Smooth muscle cell (in vitro differentiated cells): ENCODE measurements around the gene ARL13B. TPM values are rescaled to one million over a fixed set of nuclear protein-coding genes. Genes with fewer than 3 reads are reported as not detected.
A peak's percentile ranks its signal among the peaks of the same experiment; 100 is the strongest.

Experiments
- DNase-seq: peaks from one replicate; lab custom pipeline; 2025; ENCODE audit not compliant: unreplicated experiment; lab: John Stamatoyannopoulos, UW
- H2AFZ ChIP-seq: fragments of 200-600 bp; sonication (generic); 2 replicates; pipeline ENCODE4 v1.6.0; 2016; ENCODE audit warnings: antibody characterized with exemption, low read depth, mild to moderate bottlenecking
- H3F3A ChIP-seq: fragments of 200-600 bp; sonication (generic); 2 replicates; pipeline ENCODE4 v1.6.0; 2017; ENCODE audit warnings: antibody characterized with exemption, low read depth
- H3K27ac ChIP-seq: fragments of 200-600 bp; sonication (generic); 2 replicates; pipeline ENCODE4 v1.5.1; 2016; ENCODE audit warnings: low read depth, mild to moderate bottlenecking
- H3K27me3 ChIP-seq: fragments of 200-600 bp; sonication (generic); 2 replicates; pipeline ENCODE4 v1.6.1; 2016; ENCODE audit warnings: low read depth, mild to moderate bottlenecking
- H3K36me3 ChIP-seq: fragments of 200-600 bp; sonication (generic); 2 replicates; pipeline ENCODE4 v1.5.1; 2016; ENCODE audit warnings: low read depth
- H3K4me1 ChIP-seq: fragments of 200-600 bp; sonication (generic); 2 replicates; pipeline ENCODE4 v1.5.1; 2016; ENCODE audit warnings: low read depth
- H3K4me2 ChIP-seq: fragments of 200-600 bp; sonication (generic); 2 replicates; pipeline ENCODE4 v1.6.0; 2016; ENCODE audit warnings: mild to moderate bottlenecking
- H3K4me3 ChIP-seq: fragments of 200-600 bp; sonication (generic); 2 replicates; pipeline ENCODE4 v1.5.1; 2016; ENCODE audit warnings: mild to moderate bottlenecking
- H3K79me2 ChIP-seq: fragments of 200-600 bp; sonication (generic); 2 replicates; pipeline ENCODE4 v1.6.0; 2016; ENCODE audit warnings: low read depth, mild to moderate bottlenecking
- H3K9ac ChIP-seq: fragments of 200-600 bp; sonication (generic); 2 replicates; pipeline ENCODE4 v1.6.0; 2016; ENCODE audit warnings: low read depth
- H3K9me3 ChIP-seq: fragments of 200-600 bp; sonication (generic); replicated peaks from 2 replicates; pipeline ENCODE4 v1.5.1; 2016; ENCODE audit warnings: low read depth
- H4K20me1 ChIP-seq: fragments of 200-600 bp; sonication (generic); 2 replicates; pipeline ENCODE4 v1.6.0; 2016; ENCODE audit warnings: low read depth
- CTCF ChIP-seq: fragments of 200-600 bp; sonication (generic); IDR thresholded peaks from 2 replicates; pipeline ENCODE4 v1.5.1; 2017; ENCODE audit warnings: borderline replicate concordance, mild to moderate bottlenecking, antibody characterized with exemption; ENCODE audit not compliant: insufficient read depth, poor library complexity, severe bottlenecking
- WGBS: methylation state at CpG from one replicate; pipeline ENCODE4 v1.1.7; 2016; ENCODE audit warnings: low lambda C conversion rate; 5-methylcytosine and 5-hydroxymethylcytosine counted together
- polyA plus RNA-seq: library from polyadenylated mRNA; unstranded; fragments of >200 nt; fragmentation: Nextera tagmentation; extraction: Ambion mirVana; gene quantifications from 2 replicates; pipeline ENCODE4 v1.2.1, GENCODE V29; 2016
- total RNA-seq: library from RNA; depleted of rRNA; stranded (reverse); fragments of >200 nt; gene quantifications from 2 replicates; pipeline ENCODE4 v1.2.3, GENCODE V29; 2014

Gene ARL13B
- total and polyA plus RNA-seq, 2 experiments from 2014 or later, result 8.6 to 14.0 TPM

- Histone ChIP-seq H3K27me3 (no peaks in the 10 kb centered on the region), H3K9me3 (no peaks in the 10 kb centered on the region), H2AFZ (no peak overlapping the region), H3K9ac (no peak overlapping the region), H3K4me2 (no peak overlapping the region), H3K36me3 (no peaks in the 10 kb centered on the region), H4K20me1 (no peaks in the 10 kb centered on the region), H3K79me2 (peaks cover 22% of the 10 kb centered on the region), H3K4me1 (peaks cover 15% of the 10 kb centered on the region), H3K27ac (no peak overlapping the region), H3K4me3 (no peak overlapping the region), H3F3A (no peaks in the 10 kb centered on the region)
- WGBS, result 81% methylated on average over 1 of the region's 1 CpG
- TF ChIP-seq CTCF, result no peak
- DNase-seq, result no peak
Observed at GRCh38 chr3:94065819-94066480, 86.0 kb downstream of the ARL13B start.

GRCh38 chr3:94066506-94067500 is 86.8 kb downstream of the ARL13B start:
- H3K4me3 ChIP-seq, result no peak overlapping the region
- H3K9me3 ChIP-seq, result no peaks in the 10 kb centered on the region
- H3K4me2 ChIP-seq, result no peak overlapping the region
- no peak overlapping the region for H2AFZ ChIP-seq
- no peak overlapping the region for H3K9ac ChIP-seq
- WGBS, result 93% methylated on average over 6 of the region's 6 CpGs
- H3F3A ChIP-seq, result no peaks in the 10 kb centered on the region
- H3K27me3 ChIP-seq, result no peaks in the 10 kb centered on the region
- no peak overlapping the region for H3K27ac ChIP-seq
- peaks cover 25% of the 10 kb centered on the region for H3K79me2 ChIP-seq
- no peak for TF ChIP-seq CTCF
- no peaks in the 10 kb centered on the region for H4K20me1 ChIP-seq
- DNase-seq, result no peak
- peaks cover 11% of the 10 kb centered on the region for H3K4me1 ChIP-seq
- no peaks in the 10 kb centered on the region for H3K36me3 ChIP-seq

DNA sequence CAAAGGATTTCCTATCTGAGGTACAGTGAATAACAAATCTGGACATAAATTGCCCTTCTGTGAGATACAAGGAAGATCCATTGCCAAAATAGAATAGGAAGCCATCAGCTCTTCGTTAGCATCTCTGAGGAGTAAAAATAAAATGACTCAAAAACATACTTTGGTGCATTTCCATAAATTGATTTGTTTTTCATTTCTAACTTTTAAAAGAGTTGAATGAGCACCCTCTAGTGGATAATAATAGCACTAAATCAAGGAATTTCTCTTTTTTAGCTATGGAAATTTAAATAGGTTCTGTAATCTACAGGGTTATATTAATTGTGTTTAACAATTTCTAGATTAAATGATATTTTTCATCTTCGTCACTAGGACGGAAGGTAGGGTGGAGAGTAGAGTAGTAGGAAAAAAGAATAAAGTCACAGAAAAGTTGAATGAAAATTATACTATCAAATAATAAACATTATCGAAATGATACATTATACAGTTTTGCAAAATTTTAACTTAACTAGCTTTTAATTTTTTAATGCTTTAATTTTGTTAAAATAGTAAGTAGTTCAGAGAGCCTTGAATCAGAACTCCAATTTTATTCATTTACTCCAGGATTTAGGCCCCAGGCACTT is 89.3 kb downstream of the ARL13B start:
- no peaks in the 10 kb centered on the region for H3K4me1 ChIP-seq
- no peaks in the 10 kb centered on the region for H4K20me1 ChIP-seq
- no peaks in the 10 kb centered on the region for H3K36me3 ChIP-seq
- H2AFZ ChIP-seq, result no peak overlapping the region
- peak; percentile 66 for TF ChIP-seq CTCF
- no peaks in the 10 kb centered on the region for H3F3A ChIP-seq
- no peaks in the 10 kb centered on the region for H3K9me3 ChIP-seq
- DNase-seq, result no peak
- H3K4me2 ChIP-seq, result no peak overlapping the region
- no peaks in the 10 kb centered on the region for H3K27me3 ChIP-seq
- no peak overlapping the region for H3K4me3 ChIP-seq
- 59% methylated on average over 4 of the region's 4 CpGs for WGBS
- H3K79me2 ChIP-seq, result peaks cover 15% of the 10 kb centered on the region
- H3K9ac ChIP-seq, result no peak overlapping the region
- H3K27ac ChIP-seq, result no peak overlapping the region
